Gastrocnemius medialis (tissue), 4 donors: ENCODE results near the gene ZCCHC17.

Source experiments
- CTCF ChIP-seq, 5 experiments: fragments of 450-650 bp in 3 of 5; fragments of 200-600 bp in 2 of 5; sonication (generic) in 2 of 5; IDR thresholded peaks in 4 of 5; conservative IDR thresholded peaks in 1 of 5; 1 replicate in 4 of 5; 2 replicates in 1 of 5; pipeline ENCODE4 v1.5.1; 2016 to 2019; ENCODE audit warnings: antibody characterized with exemption in 5 of 5, mild to moderate bottlenecking in 3 of 5, moderate library complexity in 3 of 5
- POLR2A ChIP-seq, 2 donors: fragments of 450-650 bp; IDR thresholded peaks; one replicate each; pipeline ENCODE4 v1.6.1; 2017; ENCODE audit warnings: antibody characterized with exemption in 2 of 2, mild to moderate bottlenecking in 2 of 2, moderate library complexity in 2 of 2

DNA sequence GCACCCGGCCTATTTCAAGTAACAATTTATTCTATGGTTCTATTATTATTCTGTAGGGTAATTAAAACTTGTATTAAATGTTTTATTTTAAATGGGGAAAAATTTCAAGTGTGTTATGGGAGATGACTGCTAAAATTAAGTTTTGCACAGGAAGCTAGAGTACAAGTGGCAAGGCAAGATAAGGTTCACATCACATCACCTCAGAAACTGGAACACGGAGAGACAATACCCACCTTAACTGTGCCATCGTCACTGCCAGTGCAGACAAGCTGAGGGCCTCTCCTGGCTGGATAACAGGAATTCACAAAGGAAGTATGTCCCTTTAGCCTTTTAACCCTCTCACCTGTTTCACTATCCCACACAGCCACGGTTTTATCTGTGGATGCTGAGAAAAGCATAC is 7.8 kb upstream of the ZCCHC17 start:
- TF ChIP-seq POLR2A (IDR thresholded peaks at IDR 0.05) (no peak), CTCF (IDR thresholded peaks at IDR 0.05 in 4 of 5, conservative IDR thresholded peaks at IDR 0.05 in 1 of 5) (no peak)
